SK-N-MC (cell line): ENCODE measurements around the gene UCKL1.
A peak's percentile ranks its signal among the peaks of the same experiment; 100 is the strongest.
"Not testable (repeated sequence)": the region's sequence is repeated elsewhere in the genome, so short reads cannot be mapped to it uniquely, and the experiment has no call there.

Source experiments
- DNase-seq: peaks from one replicate; pipeline ENCODE4 v3.0.0-alpha.2; 2011; ENCODE audit warnings: low read depth, low spot score
- H3K27ac ChIP-seq: fragments of 200-600 bp; sonication (generic); 2 replicates; pipeline ENCODE4 v1.5.1; 2016; ENCODE audit warnings: mixed run types
- H3K36me3 ChIP-seq: fragments of 200-600 bp; sonication (generic); 2 replicates; pipeline ENCODE4 v1.6.1; 2017; ENCODE audit warnings: antibody characterized with exemption, low read length, mixed read lengths; ENCODE audit not compliant: insufficient read depth
- H3K4me3 ChIP-seq: fragments of 200-600 bp; sonication (generic); 2 replicates; pipeline ENCODE4 v1.5.1; 2016
- H3K9ac ChIP-seq: fragments of 200-600 bp; sonication (generic); 2 replicates; pipeline ENCODE4 v1.8.0; 2017; ENCODE audit warnings: mixed run types, mixed read lengths; ENCODE audit not compliant: insufficient read length
- H3K9me3 ChIP-seq: fragments of 200-600 bp; sonication (generic); 2 replicates; pipeline ENCODE4 v1.6.1; 2017; ENCODE audit warnings: low read depth, mild to moderate bottlenecking, antibody characterized with exemption, low read length, moderate library complexity, mixed read lengths
- EZH2 ChIP-seq: fragments of 200-600 bp; sonication (generic); IDR thresholded peaks from one replicate; pipeline ENCODE4 v1.6.1; 2017; ENCODE audit warnings: antibody characterized with exemption
- FOXP2 ChIP-seq: optimal IDR thresholded peaks from 2 replicates; pipeline ENCODE3; 2011; ENCODE audit warnings: mild to moderate bottlenecking, moderate library complexity; ENCODE audit not compliant: insufficient read depth; ENCODE audit errors: extremely low read length, control extremely low read depth
- POLR2AphosphoS5 ChIP-seq: IDR thresholded peaks from 2 replicates; pipeline ENCODE4 v1.6.1; 2012; ENCODE audit warnings: mild to moderate bottlenecking, low read depth, low read length, borderline replicate concordance

Gene UCKL1

DNA sequence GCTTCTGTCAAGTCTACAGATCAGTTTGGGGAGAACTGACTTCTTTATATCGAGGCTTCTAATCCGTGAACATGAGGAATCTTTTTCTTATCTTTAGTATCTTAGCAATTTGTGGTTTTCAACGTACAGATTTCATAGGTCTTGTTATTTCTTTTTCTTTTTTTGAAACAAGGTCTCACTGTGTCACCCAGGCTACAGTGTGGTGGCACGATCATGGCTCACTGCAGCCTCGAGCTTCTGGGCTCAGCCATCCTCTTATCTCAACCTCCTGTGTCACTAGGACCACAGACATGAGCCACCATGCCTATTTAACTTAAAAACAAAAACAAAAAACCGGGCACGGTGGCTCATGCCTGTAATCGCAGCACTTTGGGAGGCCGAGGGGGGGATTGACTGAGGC is 32.0 kb downstream of the UCKL1 start:
- Histone ChIP-seq H3K36me3 (peaks cover 18% of the 10 kb centered on the region), H3K4me3 (peak overlapping the region; percentile 5; the same call in 1 of the 2 replicates), H3K27ac (peak overlapping the region; percentile 78), H3K9me3 (no peaks in the 10 kb centered on the region), H3K9ac (peak overlapping the region; percentile 43)
- DNase-seq, result no peak
- TF ChIP-seq POLR2AphosphoS5, result no peak
- TF ChIP-seq EZH2, result no peak
- no peak for TF ChIP-seq FOXP2

GRCh38 chr20:63923651-63924050 is 32.6 kb downstream of the UCKL1 start:
- H3K36me3 ChIP-seq, result peaks cover 12% of the 10 kb centered on the region

GRCh38 chr20:63920226-63920625 is 36.0 kb downstream of the UCKL1 start:
- DNase-seq, result no peak
- Histone ChIP-seq H3K36me3 (peaks cover 7% of the 10 kb centered on the region; the same call in 1 of the 2 replicates), H3K9me3 (no peaks in the 10 kb centered on the region), H3K9ac (no peak overlapping the region), H3K4me3 (no peak overlapping the region), H3K27ac (no peak overlapping the region)
- TF ChIP-seq EZH2 (no peak), POLR2AphosphoS5 (no peak), FOXP2 (no peak)

More at GRCh38 chr20:63923651-63924050, 32.6 kb downstream of the UCKL1 start:
- TF ChIP-seq FOXP2 (no peak), EZH2 (no peak), POLR2AphosphoS5 (no peak)
- DNase-seq, result no peak
- H3K9ac ChIP-seq, result peak overlapping the region; percentile 43
- H3K27ac ChIP-seq, result peak overlapping the region; percentile 78
- no peaks in the 10 kb centered on the region for H3K9me3 ChIP-seq
- peak overlapping the region; percentile 5; the same call in 1 of the 2 replicates for H3K4me3 ChIP-seq

DNA sequence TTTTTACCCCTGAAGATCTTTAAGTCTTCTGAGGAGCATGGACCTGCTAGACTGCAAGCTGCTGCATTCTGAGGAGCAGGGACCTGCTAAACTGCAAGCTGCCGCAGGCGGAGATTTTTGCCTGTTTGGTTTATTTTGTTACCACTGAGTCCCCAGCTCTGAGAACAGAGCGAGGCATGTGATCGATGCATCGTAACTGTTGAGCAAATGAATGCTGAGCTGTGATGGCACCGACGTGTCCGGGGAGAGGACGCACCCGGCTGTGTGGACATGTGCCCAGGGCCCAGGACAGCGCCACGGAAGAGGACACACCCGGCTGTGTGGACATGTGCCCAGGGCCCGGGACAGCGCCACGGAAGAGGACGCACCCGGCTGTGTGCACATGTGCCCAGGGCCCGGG is 37.1 kb downstream of the UCKL1 start:
- Histone ChIP-seq H3K36me3 (peaks cover 7% of the 10 kb centered on the region; the same call in 1 of the 2 replicates), H3K9ac (no peak overlapping the region), H3K9me3 (no peaks in the 10 kb centered on the region), H3K4me3 (no peak overlapping the region), H3K27ac (no peak overlapping the region)
- TF ChIP-seq POLR2AphosphoS5, result no peak
- no peak for TF ChIP-seq FOXP2
- TF ChIP-seq EZH2, result no peak
- DNase-seq, result no peak

- DNase-seq, result no peak
- H3K9me3 ChIP-seq, result no peaks in the 10 kb centered on the region
- H3K9ac ChIP-seq, result no peak overlapping the region
- no peak overlapping the region for H3K4me3 ChIP-seq
- H3K36me3 ChIP-seq, result peaks cover 7% of the 10 kb centered on the region; the same call in 1 of the 2 replicates
- no peak overlapping the region for H3K27ac ChIP-seq
- TF ChIP-seq EZH2 (no peak), POLR2AphosphoS5 (no peak), FOXP2 (no peak)
These were observed 38.4 kb downstream of the UCKL1 start for GRCh38 chr20:63917811-63918210.

GRCh38 chr20:63916371-63916939 is 39.8 kb downstream of the UCKL1 start:
- H3K9me3 ChIP-seq, H3K36me3 ChIP-seq, DNase-seq, H3K9ac ChIP-seq, H3K27ac ChIP-seq, H3K4me3 ChIP-seq: not testable (repeated sequence)

- H3K9ac ChIP-seq, result no peak overlapping the region
- TF ChIP-seq POLR2AphosphoS5 (no peak), EZH2 (no peak), FOXP2 (no peak)
These were observed 40.7 kb downstream of the UCKL1 start for GRCh38 chr20:63915471-63915870.

GRCh38 chr20:63913768-63914167 is 42.4 kb downstream of the UCKL1 start:
- Histone ChIP-seq H3K27ac (no peak overlapping the region), H3K9ac (no peak overlapping the region), H3K36me3 (peaks cover 7% of the 10 kb centered on the region; the same call in 1 of the 2 replicates), H3K4me3 (no peak overlapping the region), H3K9me3 (no peaks in the 10 kb centered on the region)
- TF ChIP-seq FOXP2, result no peak
- TF ChIP-seq POLR2AphosphoS5, result no peak
- TF ChIP-seq EZH2, result no peak
- no peak for DNase-seq

More at GRCh38 chr20:63915471-63915870, 40.7 kb downstream of the UCKL1 start:
- DNase-seq, result no peak
- no peaks in the 10 kb centered on the region for H3K9me3 ChIP-seq
- H3K27ac ChIP-seq, result no peak overlapping the region
- peaks cover 7% of the 10 kb centered on the region; the same call in 1 of the 2 replicates for H3K36me3 ChIP-seq
- H3K4me3 ChIP-seq, result no peak overlapping the region

GRCh38 chr20:63911176-63911575 is 45.0 kb downstream of the UCKL1 start:
- H3K27ac ChIP-seq, result no peak overlapping the region
- H3K9ac ChIP-seq, result no peak overlapping the region
- H3K4me3 ChIP-seq, result no peak overlapping the region
- H3K36me3 ChIP-seq, result peaks cover 3% of the 10 kb centered on the region; the same call in 1 of the 2 replicates
- no peak for TF ChIP-seq POLR2AphosphoS5
- no peak for TF ChIP-seq FOXP2
- no peak for TF ChIP-seq EZH2
- no peaks in the 10 kb centered on the region for H3K9me3 ChIP-seq
- DNase-seq, result no peak
